BJ (cell line): Measurements from ENCODE around the gene U2SURP. TPM values are rescaled to one million over a fixed set of nuclear protein-coding genes. Genes with fewer than 3 reads are reported as not detected.
A peak's percentile ranks its signal among the peaks of the same experiment; 100 is the strongest.

Experiments
- CTCF ChIA-PET: fragments of 350-600 bp; formaldehyde crosslinking; extraction: SDS; loops from one replicate; lab custom pipeline; 2021; ENCODE audit warnings: antibody characterized with exemption, inconsistent platforms; lab: Yijun Ruan, JAX
- POLR2A ChIA-PET: fragments of 300-600 bp; sonication (Branson Sonifier 250); formaldehyde crosslinking; extraction: SDS; loops from one replicate; lab custom pipeline; 2021; ENCODE audit warnings: antibody characterized with exemption; lab: Charles Lee
- DNase-seq: peaks from one replicate; pipeline ENCODE4 v3.0.0-alpha.2; 2011; ENCODE audit warnings: low read depth
- H3K27me3 ChIP-seq: 2 replicates; pipeline ENCODE4 v1.6.0; 2011; ENCODE audit warnings: low read length; ENCODE audit not compliant: control insufficient read depth, insufficient read depth
- H3K36me3 ChIP-seq: 2 replicates; pipeline ENCODE4 v1.5.1; 2011; ENCODE audit warnings: low read length; ENCODE audit not compliant: control insufficient read depth, insufficient read depth
- H3K4me3 ChIP-seq: 2 replicates; pipeline ENCODE4 v1.5.1; 2011; ENCODE audit warnings: low read depth, mild to moderate bottlenecking, control low read depth, low read length
- CTCF ChIP-seq: IDR thresholded peaks from 2 replicates; pipeline ENCODE4 v1.5.1; 2011; ENCODE audit warnings: low read depth, mild to moderate bottlenecking, control low read depth, inconsistent platforms, low read length, moderate library complexity; ENCODE audit not compliant: insufficient read depth
- polyA minus RNA-seq: library from RNA; depleted of rRNA, polyadenylated mRNA; stranded (reverse); fragments of >200 nt; gene quantifications from 2 replicates; pipeline ENCODE4 v1.2.3, GENCODE V29; 2011; rRNA and poly(A)+ RNA removed
- polyA plus RNA-seq: library from polyadenylated mRNA; depleted of rRNA; stranded (reverse); fragments of >200 nt; gene quantifications from 2 replicates; pipeline ENCODE4 v1.2.3, GENCODE V29; 2011; rRNA removed

The U2SURP gene
- polyA plus RNA-seq = 22.6 and 47.2 TPM in 2 replicates
- polyA minus RNA-seq = 35.0 and 39.4 TPM in 2 replicates

GRCh38 chr3:143001369-143002082 is at the start of gene U2SURP:
TSS of gene U2SURP (plus strand) at chr3:143001570. CDS start at chr3:143001629, 59 bp downstream.
- peak; percentile 89 for DNase-seq
- TF ChIP-seq CTCF = no peak
- ChIA-PET POLR2A (interaction anchor here (0.6 kb wide), 1 partner anchor 415 kb away, joined by 3 read pairs; no protein-coding TSS in a partner anchor), CTCF (interaction anchor here (0.7 to 1.7 kb wide), 6 partner anchors 8 to 422 kb away, joined by 3 to 8 read pairs (median 4); no protein-coding TSS in a partner anchor)
- Histone ChIP-seq H3K36me3 (no peaks in the 10 kb centered on the region), H3K27me3 (no peaks in the 10 kb centered on the region), H3K4me3 (peak within 1 kb of the TSS; percentile 64)

GRCh38 chr3:142951794-142952193 is 49.6 kb upstream of the U2SURP start:
- no peak for DNase-seq
- Histone ChIP-seq H3K4me3 (no peak overlapping the region), H3K36me3 (no peaks in the 10 kb centered on the region), H3K27me3 (peaks cover 9% of the 10 kb centered on the region; the same call in 1 of the 2 replicates)
- POLR2A ChIA-PET = no interaction called here
- CTCF ChIA-PET = interaction anchor here (0.6 to 2.1 kb wide), 3 partner anchors 8 to 337 kb away, joined by 3 to 8 read pairs (median 5); no protein-coding TSS in a partner anchor
- no peak for TF ChIP-seq CTCF

GRCh38 chr3:142952272-142953193 is 48.8 kb upstream of the U2SURP start:
- POLR2A ChIA-PET = no interaction called here

GRCh38 chr3:142953443-142953842 is 47.9 kb upstream of the U2SURP start:
- Histone ChIP-seq H3K4me3 (no peak overlapping the region), H3K36me3 (no peaks in the 10 kb centered on the region), H3K27me3 (peaks cover 7% of the 10 kb centered on the region)
- no peak for DNase-seq
- ChIA-PET CTCF (interaction anchor here (0.6 kb wide), 1 partner anchor 21 kb away, joined by 3 read pairs; no protein-coding TSS in a partner anchor), POLR2A (no interaction called here)
- TF ChIP-seq CTCF = no peak

More at GRCh38 chr3:142952272-142953193, 48.8 kb upstream of the U2SURP start:
- Histone ChIP-seq H3K27me3 (peaks cover 9% of the 10 kb centered on the region), H3K4me3 (no peak overlapping the region), H3K36me3 (no peaks in the 10 kb centered on the region)
- DNase-seq = no peak
- CTCF ChIA-PET = interaction anchor here (0.8 to 2.1 kb wide), 2 partner anchors 13 to 124 kb away, joined by 3 to 8 read pairs; no protein-coding TSS in a partner anchor
- no peak for TF ChIP-seq CTCF
